Activated CD4-positive, alpha-beta memory T cell treated with anti-CD3 and anti-CD28 coated beads, Interleukin-2, amount 10 ng/mL, durations not matched to agents 7 days and 5 days (primary cell): ENCODE data around the gene PRRG3. TPM values are rescaled to one million over a fixed set of nuclear protein-coding genes. Genes with fewer than 3 reads are reported as not detected.
"Not testable (repeated sequence)": the region's sequence is repeated elsewhere in the genome, so short reads cannot be mapped to it uniquely, and the experiment has no call there.

Source experiments
- CTCF ChIA-PET: fragments of 350-600 bp; sonication (Branson Sonifier 250); formaldehyde crosslinking; loops from one replicate; lab custom pipeline; 2021; ENCODE audit warnings: antibody characterized with exemption, inconsistent platforms; lab: Charles Lee
- POLR2A ChIA-PET: fragments of 350-600 bp; sonication (Branson Sonifier 250); formaldehyde crosslinking; loops from one replicate; lab custom pipeline; 2021; ENCODE audit warnings: antibody characterized with exemption; lab: Charles Lee
- DNase-seq: peaks from one replicate; pipeline ENCODE4 v3.0.0-alpha.2; 2020
- H3K27ac Mint-ChIP-seq: one replicate; pipeline ENCODE4 v1.8.0; 2021; ENCODE audit warnings: mild to moderate bottlenecking, mixed read lengths
- H3K27me3 Mint-ChIP-seq: one replicate; pipeline ENCODE4 v1.8.0; 2021; ENCODE audit warnings: mixed read lengths
- H3K36me3 Mint-ChIP-seq: one replicate; pipeline ENCODE4 v1.8.0; 2021; ENCODE audit warnings: low read depth, mixed read lengths
- H3K4me1 Mint-ChIP-seq: one replicate; pipeline ENCODE4 v1.8.0; 2021; ENCODE audit warnings: mixed read lengths
- H3K4me3 Mint-ChIP-seq: one replicate; pipeline ENCODE4 v1.8.0; 2021; ENCODE audit warnings: mild to moderate bottlenecking, mixed read lengths
- H3K9me3 Mint-ChIP-seq: one replicate; pipeline ENCODE4 v1.8.0; 2021; ENCODE audit warnings: mixed read lengths
- total RNA-seq, 2 experiments: library from RNA; stranded (reverse); gene quantifications; one replicate each; pipeline ENCODE4 v1.2.3, GENCODE V29; 2021

Gene PRRG3
- total RNA-seq = not detected

GRCh38 chrX:151694661-151695582, at the start of gene PRRG3:
Gene PRRG3 (plus strand): TSS chrX:151695458. CDS start chrX:151698815, 3,357 bp downstream.
- H3K4me1 Mint-ChIP-seq = no peaks in the 10 kb centered on the region
- POLR2A ChIA-PET = no interaction called here

GRCh38 chrX:151675121-151675746, 20.0 kb upstream of the PRRG3 start:
- Mint-ChIP-seq H3K4me1 (no peaks in the 10 kb centered on the region), H3K4me3 (no peak overlapping the region), H3K27me3 (no peaks in the 10 kb centered on the region), H3K27ac (no peak overlapping the region), H3K9me3 (no peaks in the 10 kb centered on the region), H3K36me3 (no peaks in the 10 kb centered on the region)
- DNase-seq = no peak
- ChIA-PET POLR2A (no interaction called here), CTCF (no interaction called here)

More at GRCh38 chrX:151694661-151695582, at the start of gene PRRG3:
- H3K27ac Mint-ChIP-seq = no peak within 1 kb of the TSS
- no peak within 1 kb of the TSS for H3K4me3 Mint-ChIP-seq
- peaks cover 10% of the 10 kb centered on the region for H3K27me3 Mint-ChIP-seq
- H3K36me3 Mint-ChIP-seq = no peaks in the 10 kb centered on the region
- H3K9me3 Mint-ChIP-seq = no peaks in the 10 kb centered on the region
- CTCF ChIA-PET = no interaction called here
- no peak for DNase-seq

GRCh38 chrX:151676196-151676595, 19.1 kb upstream of the PRRG3 start:
- H3K27me3 Mint-ChIP-seq = no peaks in the 10 kb centered on the region
- CTCF ChIA-PET = no interaction called here
- H3K4me1 Mint-ChIP-seq = no peaks in the 10 kb centered on the region
- no peak for DNase-seq
- no peaks in the 10 kb centered on the region for H3K36me3 Mint-ChIP-seq
- no peaks in the 10 kb centered on the region for H3K9me3 Mint-ChIP-seq
- H3K4me3 Mint-ChIP-seq = no peak overlapping the region
- no peak overlapping the region for H3K27ac Mint-ChIP-seq
- POLR2A ChIA-PET = no interaction called here

GRCh38 chrX:151679798-151680402, 15.4 kb upstream of the PRRG3 start:
- no peak overlapping the region for H3K4me3 Mint-ChIP-seq

GRCh38 chrX:151680805-151681204, 14.5 kb upstream of the PRRG3 start:
- POLR2A ChIA-PET = no interaction called here
- H3K27me3 Mint-ChIP-seq = peaks cover 8% of the 10 kb centered on the region
- H3K27ac Mint-ChIP-seq = no peak overlapping the region
- H3K9me3 Mint-ChIP-seq = no peaks in the 10 kb centered on the region
- H3K4me1 Mint-ChIP-seq = peaks cover 6% of the 10 kb centered on the region
- H3K36me3 Mint-ChIP-seq = no peaks in the 10 kb centered on the region
- CTCF ChIA-PET = interaction anchor here (0.9 to 1.4 kb wide), 3 partner anchors 175 to 908 kb away, joined by 3 to 5 read pairs (median 4); no protein-coding TSS in a partner anchor
- peak; percentile 53 for DNase-seq
- no peak overlapping the region for H3K4me3 Mint-ChIP-seq

More at GRCh38 chrX:151679798-151680402, 15.4 kb upstream of the PRRG3 start:
- DNase-seq = no peak
- Mint-ChIP-seq H3K27ac (no peak overlapping the region), H3K27me3 (peaks cover 8% of the 10 kb centered on the region), H3K36me3 (no peaks in the 10 kb centered on the region), H3K9me3 (no peaks in the 10 kb centered on the region), H3K4me1 (peaks cover 6% of the 10 kb centered on the region)
- POLR2A ChIA-PET = no interaction called here
- CTCF ChIA-PET = interaction anchor here (1.2 kb wide), 1 partner anchor 174 kb away, joined by 4 read pairs; no protein-coding TSS in a partner anchor

- Mint-ChIP-seq H3K4me3 (no peak overlapping the region), H3K9me3 (no peaks in the 10 kb centered on the region), H3K27ac (no peak overlapping the region), H3K27me3 (peaks cover 5% of the 10 kb centered on the region), H3K4me1 (peaks cover 6% of the 10 kb centered on the region), H3K36me3 (no peaks in the 10 kb centered on the region)
- POLR2A ChIA-PET = no interaction called here
- CTCF ChIA-PET = no interaction called here
- DNase-seq = no peak
Observed at GRCh38 chrX:151687635-151688034, 7.6 kb upstream of the PRRG3 start.

- POLR2A ChIA-PET = no interaction called here
Observed at GRCh38 chrX:151688695-151689094, 6.6 kb upstream of the PRRG3 start.

GRCh38 chrX:151692825-151693224, 2.4 kb upstream of the PRRG3 start:
- Mint-ChIP-seq H3K36me3 (no peaks in the 10 kb centered on the region), H3K27me3 (peaks cover 10% of the 10 kb centered on the region), H3K9me3 (no peaks in the 10 kb centered on the region), H3K4me3 (no peak overlapping the region), H3K27ac (no peak overlapping the region), H3K4me1 (no peaks in the 10 kb centered on the region)
- CTCF ChIA-PET = no interaction called here
- POLR2A ChIA-PET = no interaction called here
- no peak for DNase-seq

More at GRCh38 chrX:151688695-151689094, 6.6 kb upstream of the PRRG3 start:
- CTCF ChIA-PET = no interaction called here
- Mint-ChIP-seq H3K27me3 (peaks cover 5% of the 10 kb centered on the region), H3K27ac (no peak overlapping the region), H3K4me1 (no peaks in the 10 kb centered on the region), H3K36me3 (no peaks in the 10 kb centered on the region), H3K9me3 (no peaks in the 10 kb centered on the region), H3K4me3 (no peak overlapping the region)
- DNase-seq = no peak

- ChIA-PET CTCF (no interaction called here), POLR2A (no interaction called here)
- no peak for DNase-seq
- H3K9me3 Mint-ChIP-seq = no peaks in the 10 kb centered on the region
- no peaks in the 10 kb centered on the region for H3K4me1 Mint-ChIP-seq
- no peaks in the 10 kb centered on the region for H3K36me3 Mint-ChIP-seq
- H3K4me3 Mint-ChIP-seq = no peak overlapping the region
- H3K27me3 Mint-ChIP-seq = peaks cover 10% of the 10 kb centered on the region
- H3K27ac Mint-ChIP-seq = no peak overlapping the region
Observed at GRCh38 chrX:151694121-151694520, 1.1 kb upstream of the PRRG3 start.

GRCh38 chrX:151695583-151696340, 504 bp downstream of the PRRG3 start:
- CTCF ChIA-PET = no interaction called here
- POLR2A ChIA-PET = no interaction called here

GRCh38 chrX:151697082-151697481, 1.8 kb downstream of the PRRG3 start:
- H3K36me3 Mint-ChIP-seq, CTCF ChIA-PET, H3K4me3 Mint-ChIP-seq, POLR2A ChIA-PET, DNase-seq, H3K4me1 Mint-ChIP-seq, H3K27ac Mint-ChIP-seq, H3K9me3 Mint-ChIP-seq, H3K27me3 Mint-ChIP-seq: not testable (repeated sequence)

More at GRCh38 chrX:151695583-151696340, 504 bp downstream of the PRRG3 start:
- H3K27ac Mint-ChIP-seq = no peak overlapping the region
- H3K27me3 Mint-ChIP-seq = peaks cover 10% of the 10 kb centered on the region
- no peak for DNase-seq
- H3K4me1 Mint-ChIP-seq = no peaks in the 10 kb centered on the region
- no peaks in the 10 kb centered on the region for H3K36me3 Mint-ChIP-seq
- no peak overlapping the region for H3K4me3 Mint-ChIP-seq
- H3K9me3 Mint-ChIP-seq = no peaks in the 10 kb centered on the region

GRCh38 chrX:151697522-151697921, 2.3 kb downstream of the PRRG3 start:
- Mint-ChIP-seq H3K27me3 (peaks cover 10% of the 10 kb centered on the region), H3K36me3 (no peaks in the 10 kb centered on the region), H3K9me3 (no peaks in the 10 kb centered on the region), H3K4me1 (no peaks in the 10 kb centered on the region), H3K27ac (no peak overlapping the region), H3K4me3 (no peak overlapping the region)
- ChIA-PET CTCF (no interaction called here), POLR2A (no interaction called here)
- DNase-seq = no peak
